GM18861 (cell line): ENCODE data around the gene RXFP4.
A peak's percentile ranks its signal among the peaks of the same experiment; 100 is the strongest.
"Not testable (repeated sequence)": the region's sequence is repeated elsewhere in the genome, so short reads cannot be mapped to it uniquely, and the experiment has no call there.

Source experiments
- ATAC-seq: cut with Tn5 transposase; IDR thresholded peaks from one replicate; pipeline ENCODE4 v1.9.1; 2021; ENCODE audit not compliant: unreplicated experiment

RXFP4 gene, protein sequence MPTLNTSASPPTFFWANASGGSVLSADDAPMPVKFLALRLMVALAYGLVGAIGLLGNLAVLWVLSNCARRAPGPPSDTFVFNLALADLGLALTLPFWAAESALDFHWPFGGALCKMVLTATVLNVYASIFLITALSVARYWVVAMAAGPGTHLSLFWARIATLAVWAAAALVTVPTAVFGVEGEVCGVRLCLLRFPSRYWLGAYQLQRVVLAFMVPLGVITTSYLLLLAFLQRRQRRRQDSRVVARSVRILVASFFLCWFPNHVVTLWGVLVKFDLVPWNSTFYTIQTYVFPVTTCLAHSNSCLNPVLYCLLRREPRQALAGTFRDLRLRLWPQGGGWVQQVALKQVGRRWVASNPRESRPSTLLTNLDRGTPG

DNA sequence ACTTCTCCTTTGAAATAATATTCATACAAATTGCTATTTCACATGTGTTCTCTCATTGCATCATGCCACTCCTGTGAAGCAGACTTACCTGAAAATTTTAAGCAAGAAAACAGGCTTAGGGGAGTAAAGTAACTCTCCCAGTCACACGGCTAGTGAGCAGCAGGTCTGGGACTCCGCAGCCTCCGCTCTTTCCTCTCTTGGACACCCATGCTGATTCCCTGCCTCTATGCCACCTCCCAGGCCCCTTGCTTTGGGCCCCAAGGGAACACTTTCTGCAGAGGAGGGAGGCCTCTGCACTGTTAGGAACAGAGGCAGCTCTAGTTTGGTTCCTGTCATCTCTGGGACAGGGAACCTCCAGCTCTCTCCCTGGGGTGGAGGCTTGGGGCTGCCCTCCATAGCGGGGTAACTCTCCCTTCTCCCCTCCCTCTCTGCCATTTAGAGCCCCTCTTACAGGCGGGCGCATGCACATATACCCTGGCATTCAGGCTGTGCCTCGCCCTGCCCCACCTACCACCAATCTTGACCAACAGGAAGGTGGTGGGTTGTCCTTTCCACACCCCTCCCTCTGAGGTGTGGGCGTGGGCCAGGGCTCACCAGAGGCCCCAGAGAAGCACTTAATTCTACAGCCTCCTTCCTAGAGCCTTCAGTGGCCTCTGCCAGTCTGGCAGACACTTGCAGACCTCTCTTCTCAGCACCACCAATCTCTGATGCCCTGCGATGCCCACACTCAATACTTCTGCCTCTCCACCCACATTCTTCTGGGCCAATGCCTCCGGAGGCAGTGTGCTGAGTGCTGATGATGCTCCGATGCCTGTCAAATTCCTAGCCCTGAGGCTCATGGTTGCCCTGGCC is at the start of gene RXFP4:
RXFP4 (plus strand) TSS at position 646 of the 852 bp plus-strand sequence; CDS start at position 718, 72 bp downstream.
- ATAC-seq = no peak

DNA sequence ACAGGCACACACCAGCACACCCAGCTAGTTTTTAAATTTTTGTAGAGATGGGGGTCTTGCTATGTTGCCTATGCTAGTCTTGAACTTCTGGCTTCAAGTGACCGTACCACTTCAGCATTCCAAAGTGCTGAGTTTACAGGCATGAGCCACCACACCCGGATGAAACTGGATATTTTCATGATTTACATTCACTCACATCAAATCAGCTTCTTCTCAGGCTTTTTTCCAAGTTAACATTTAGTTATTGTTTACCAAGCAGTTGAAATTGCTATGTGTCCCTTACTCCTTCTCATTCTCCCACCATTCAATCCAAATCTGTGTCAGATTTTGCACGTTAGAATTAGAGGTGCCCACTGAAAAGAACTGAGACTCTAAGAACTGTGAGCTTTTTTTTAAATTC is 48.6 kb upstream of the RXFP4 start:
- ATAC-seq = no peak

DNA sequence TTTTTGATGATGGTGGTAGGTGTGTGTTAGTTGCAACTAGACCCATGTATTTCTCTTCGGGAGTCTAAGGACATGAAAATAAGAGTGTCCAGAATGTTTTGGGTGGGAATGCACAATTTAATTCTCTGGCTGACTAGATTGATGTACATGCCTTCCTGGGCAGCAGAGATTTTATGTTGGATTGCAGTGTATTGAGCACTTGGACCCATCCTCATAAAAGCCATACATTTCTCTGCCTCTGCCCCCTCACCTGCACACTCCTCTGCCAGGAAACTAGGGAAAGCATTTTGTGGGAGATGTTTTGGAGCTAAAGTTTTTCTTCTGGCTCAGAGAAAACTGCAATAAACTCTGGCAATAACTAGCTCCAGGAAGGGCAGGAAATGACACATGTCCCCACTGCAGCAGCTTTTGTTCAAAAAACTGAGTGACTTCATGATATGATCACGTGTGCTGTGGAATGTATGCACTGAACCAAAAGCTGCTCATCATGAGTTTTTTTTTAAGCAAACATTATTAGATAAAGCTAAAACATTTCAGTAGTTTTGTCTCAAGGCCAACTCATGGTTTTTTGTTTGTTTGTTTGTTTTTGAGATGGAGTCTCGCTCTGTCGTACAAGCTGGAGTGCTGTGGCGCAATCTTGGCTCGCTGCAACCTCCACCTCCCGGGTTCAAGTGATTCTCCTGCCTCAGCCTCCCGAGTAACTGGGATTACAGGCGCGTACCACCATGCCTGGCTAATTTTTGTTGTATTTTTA is 47.9 kb upstream of the RXFP4 start:
- ATAC-seq = no peak

DNA sequence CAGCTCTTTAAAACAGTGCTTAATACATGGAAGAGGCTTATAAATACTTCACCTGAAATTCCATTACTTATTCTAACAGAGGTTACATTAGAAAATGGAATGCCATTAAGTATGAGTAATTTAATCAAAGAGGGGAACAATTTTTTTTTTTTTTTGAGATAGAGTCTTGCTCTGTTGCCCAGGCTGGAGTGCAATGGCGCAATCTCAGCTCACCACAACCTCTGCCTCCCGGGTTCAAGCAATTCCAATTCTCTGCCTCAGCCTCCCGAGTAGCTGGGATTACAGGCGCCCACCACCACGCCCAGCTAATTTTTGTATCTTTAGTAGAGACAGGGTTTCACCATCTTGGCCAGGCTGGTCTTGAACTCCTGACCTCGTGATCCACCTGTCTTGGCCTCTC is 45.8 kb upstream of the RXFP4 start:
- not testable (repeated sequence) for ATAC-seq

DNA sequence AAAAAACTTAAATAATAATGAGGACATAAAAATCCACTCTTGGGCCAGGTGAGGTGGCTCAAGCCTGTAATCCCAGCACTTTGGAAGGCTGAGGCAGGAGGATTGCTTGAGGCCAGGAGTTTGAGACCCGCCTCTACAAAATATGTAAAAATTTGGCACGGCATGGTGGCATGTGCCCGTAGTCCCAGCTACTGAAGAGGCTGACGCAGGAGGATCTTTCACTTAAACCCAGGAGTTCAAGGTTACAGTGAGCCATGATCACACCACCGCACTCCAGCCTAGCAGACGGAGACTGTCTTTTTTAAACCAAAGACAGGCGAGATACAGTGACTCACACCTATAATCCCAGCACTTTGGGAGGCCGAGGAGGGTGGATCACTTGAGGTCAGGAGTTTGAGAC is 45.0 kb upstream of the RXFP4 start:
- not testable (repeated sequence) for ATAC-seq

DNA sequence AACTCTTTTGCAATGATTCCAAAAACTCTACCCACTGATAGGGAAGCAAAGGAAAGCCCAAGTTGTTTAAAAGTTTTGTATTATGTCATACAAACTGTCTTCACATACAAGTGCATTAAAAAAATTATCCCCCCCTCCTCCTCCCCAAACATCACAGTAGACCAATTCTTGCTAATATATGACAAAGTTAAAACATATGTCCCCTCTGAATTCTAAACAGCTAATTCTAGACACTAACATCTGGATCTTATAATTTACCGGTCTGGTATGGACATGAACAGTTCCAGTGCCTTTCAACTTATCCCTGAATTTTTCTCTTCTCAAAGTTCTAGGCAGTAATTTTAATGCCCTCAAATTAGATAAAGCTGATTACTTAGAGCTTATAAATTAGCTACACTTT is 43.7 kb upstream of the RXFP4 start:
- no peak for ATAC-seq

DNA sequence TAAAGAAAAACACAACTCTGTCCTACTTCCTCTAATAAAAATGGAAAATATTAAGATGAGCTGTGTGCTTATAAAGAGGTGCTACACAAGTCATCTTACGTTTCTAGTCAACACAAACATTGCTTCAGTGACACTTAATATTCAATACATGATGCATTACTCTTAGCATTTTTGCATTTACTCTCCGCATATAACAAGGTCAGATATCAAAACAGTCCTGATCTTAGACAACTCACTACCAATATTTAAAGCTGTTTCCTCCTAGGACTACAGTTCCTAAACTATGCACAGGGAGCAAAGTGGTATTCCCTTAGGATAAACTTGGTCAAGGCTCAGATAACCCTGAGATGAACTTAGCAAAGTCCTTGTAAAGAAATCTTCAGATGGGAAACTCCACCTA is 42.5 kb upstream of the RXFP4 start:
- ATAC-seq = no peak

DNA sequence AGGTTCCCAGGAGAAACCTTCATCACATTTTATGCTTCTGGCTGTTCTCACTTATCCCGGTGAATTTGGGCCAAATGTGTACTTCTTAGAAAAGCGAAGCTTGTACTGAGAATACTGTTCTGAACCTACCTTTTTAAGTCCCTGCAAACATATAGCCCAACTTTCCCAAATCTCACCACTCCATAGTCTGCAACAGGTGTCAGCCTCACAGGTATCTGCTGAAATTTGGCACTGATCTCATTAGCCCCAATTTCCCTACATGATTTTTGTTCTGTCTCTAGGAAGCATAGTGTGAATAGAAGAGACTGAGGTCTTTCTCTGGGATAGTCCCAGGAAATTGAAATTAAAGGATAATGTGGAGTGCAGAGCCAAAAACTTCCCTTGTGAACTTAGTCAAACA is 41.8 kb upstream of the RXFP4 start:
- ATAC-seq = no peak

DNA sequence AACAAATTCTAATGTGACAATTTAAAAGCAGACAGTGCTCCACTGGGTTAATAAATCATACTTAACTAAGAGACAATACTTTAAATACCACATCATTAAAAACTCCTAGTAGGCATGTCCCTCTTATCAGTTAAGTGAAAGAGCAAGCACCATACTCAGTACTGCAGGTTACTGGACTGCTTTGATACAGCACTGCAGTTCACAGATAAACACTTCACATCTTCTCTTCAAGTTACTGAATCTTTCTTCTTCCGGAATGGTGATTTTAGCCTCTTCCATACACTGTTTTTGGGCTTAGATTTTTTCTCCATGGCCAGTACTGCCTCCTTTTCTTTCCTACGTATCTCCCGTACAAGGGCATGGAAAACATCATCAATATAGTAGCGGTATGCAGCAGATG is 41.3 kb upstream of the RXFP4 start:
- ATAC-seq = no peak

DNA sequence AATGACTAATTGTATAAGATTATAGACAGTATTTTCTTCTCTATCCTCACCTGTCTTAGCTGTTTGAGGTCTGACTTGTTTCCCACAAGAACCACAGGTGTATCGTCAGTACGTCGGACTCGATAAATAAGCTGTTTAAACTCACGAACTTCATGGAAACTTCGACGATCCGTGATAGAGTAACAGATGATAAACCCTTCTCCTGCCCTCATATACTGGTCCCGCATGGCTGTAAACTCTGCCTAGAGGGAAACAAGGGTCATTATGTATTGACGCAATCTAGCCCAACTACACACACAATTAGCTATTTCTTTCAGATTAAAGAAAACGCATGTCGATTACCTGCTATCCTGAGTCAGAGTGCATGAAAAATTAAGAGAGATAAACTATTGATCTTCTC is 37.2 kb upstream of the RXFP4 start:
- no peak for ATAC-seq

DNA sequence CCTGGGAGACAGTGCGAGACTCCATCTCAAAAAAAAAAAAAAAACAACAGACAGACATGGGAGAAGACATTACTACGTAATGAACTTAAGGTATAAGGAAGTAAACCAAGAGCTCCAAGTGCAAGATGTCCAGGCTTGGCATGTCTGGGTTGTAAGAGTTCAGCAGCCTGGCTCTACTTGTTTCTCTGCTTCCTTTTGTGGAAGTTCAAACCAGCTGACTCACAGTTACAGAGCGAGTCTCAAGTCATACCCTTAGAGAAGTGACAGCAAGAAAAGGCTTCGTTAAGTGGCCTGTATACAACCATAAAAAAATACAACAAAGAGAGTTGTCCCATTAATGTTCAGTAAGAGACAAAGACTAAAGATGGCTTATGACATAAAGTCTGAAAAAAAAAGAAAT is 31.5 kb upstream of the RXFP4 start:
- ATAC-seq = no peak

DNA sequence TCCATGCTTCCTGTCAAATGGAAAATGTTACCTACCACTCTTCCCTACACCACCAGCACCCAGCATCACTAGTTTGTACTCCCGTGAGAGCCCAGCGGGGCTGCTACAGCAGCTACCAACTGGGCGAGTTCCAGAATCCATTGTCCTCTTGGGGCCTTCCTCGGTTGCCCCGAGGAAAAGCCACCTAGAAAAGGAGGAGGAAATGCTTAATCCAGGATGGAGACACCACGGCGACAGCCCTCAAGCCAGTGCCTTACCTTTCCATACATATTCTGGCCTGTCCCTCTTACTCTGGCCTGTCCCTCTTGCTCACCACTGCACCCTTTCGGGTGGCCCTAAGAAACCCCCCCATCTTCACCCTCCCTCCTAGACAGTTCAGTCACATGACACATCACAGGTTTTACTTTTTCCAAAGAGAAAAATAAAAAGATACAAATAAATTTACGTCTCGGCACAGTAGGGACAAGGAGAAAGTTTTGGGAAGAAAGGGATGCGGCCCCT is 30.8 kb upstream of the RXFP4 start:
- ATAC-seq = no peak

DNA sequence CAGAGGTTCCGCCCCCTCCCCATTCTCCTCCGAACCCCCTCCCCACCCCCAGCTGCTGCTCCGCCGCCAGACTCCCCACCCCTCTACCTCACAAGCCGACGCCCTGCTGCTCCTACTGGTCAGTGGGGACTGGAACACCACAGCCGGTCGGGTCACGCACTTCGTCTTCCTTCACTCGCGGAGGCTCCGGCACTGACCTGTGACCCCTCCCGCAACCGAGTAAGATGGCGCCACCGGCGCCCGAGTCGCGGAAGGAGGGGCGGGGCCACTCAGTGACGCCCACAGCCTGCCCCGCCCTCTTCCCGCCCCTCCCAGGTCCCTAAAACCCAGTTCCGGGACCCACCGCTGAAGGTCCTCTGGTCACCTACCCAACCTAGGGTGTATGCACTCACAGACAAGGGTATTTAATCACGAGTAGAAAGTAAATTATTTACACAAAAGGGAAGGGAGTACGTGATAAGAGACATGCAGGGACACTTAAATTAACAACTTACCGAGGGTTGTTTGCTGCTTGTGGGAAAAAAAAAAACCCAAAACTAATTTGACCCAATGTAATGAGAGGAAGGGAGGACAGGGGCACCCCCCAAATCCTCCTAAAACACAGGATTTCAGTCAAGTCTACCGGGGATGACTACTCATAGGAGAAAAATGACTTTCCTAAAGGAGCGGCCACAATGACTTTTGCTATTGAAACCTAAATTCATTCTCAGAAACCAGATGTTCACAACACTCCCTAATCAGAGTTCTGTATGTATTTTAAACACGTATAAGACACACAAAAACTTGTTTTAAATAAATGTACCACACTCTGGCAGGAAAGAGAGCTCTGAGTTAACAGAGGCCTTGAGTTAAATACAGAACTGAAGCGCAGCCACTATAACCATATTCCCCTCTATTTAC is 30.0 kb upstream of the RXFP4 start, which contains the start of gene RIT1:
RIT1 (minus strand) TSS at position 194 of the 900 bp plus-strand sequence. CDS start 588 bp downstream, outside the sequence.
- ATAC-seq = peak; percentile 83

DNA sequence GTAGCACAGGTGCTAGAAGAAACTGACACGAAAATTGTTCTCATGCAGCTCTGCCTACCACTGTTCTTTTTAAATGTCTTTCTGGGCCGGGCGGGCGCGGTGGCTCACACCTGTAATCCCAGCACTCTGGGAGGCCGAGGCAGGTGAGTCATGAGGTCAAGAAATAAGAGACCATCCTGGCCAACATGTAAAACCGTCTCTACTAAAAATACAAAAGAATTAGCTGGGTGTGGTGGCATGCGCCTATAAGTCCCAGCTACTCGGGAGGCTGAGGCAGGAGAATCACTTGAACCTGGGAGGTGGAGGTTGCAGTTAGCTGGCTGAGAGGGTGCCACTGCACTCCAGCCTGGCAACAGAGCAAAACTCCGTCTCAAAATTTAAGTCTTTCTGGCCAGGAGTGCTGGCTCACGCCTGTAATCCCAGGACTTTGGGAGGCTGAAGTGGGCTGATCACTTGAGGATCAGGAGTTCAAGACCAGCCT is 29.3 kb upstream of the RXFP4 start:
- no peak for ATAC-seq

DNA sequence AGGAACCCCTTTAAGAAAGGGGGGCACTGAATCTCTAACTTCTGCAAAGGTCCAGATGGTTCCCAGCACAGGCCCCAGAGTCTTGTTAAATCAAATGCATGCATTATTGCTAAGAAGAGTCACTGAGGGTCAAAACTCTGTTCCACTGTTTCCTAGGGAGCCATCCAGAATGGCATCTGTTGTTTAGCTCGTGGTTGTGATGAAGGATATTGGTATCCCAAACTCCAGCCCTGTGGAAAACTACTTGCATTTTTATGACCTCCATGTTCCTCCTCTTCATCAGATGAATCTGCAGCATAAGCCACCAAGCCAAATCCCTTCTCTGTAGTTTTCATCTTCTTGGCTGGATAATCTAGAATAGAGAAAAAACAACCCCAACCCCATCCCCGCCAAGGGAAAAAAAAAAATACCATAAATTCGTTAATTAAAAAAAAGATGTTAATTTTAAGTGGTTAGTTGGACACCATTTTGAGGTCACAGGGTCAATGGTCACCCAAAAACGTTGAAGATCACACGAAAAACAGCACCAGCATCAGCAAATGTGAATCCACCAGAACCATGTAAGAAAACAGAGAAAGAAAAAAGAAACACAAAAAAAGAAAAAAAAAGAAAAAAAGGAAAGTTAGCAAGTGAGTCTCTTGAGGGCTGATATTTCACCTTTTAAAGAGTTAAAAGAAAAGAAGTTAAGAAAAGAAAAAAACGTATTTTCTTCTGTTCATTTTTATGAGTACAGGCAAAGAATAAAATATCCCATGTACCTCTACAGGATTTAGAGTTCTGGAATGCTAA is 27.3 kb upstream of the RXFP4 start:
- no peak for ATAC-seq

DNA sequence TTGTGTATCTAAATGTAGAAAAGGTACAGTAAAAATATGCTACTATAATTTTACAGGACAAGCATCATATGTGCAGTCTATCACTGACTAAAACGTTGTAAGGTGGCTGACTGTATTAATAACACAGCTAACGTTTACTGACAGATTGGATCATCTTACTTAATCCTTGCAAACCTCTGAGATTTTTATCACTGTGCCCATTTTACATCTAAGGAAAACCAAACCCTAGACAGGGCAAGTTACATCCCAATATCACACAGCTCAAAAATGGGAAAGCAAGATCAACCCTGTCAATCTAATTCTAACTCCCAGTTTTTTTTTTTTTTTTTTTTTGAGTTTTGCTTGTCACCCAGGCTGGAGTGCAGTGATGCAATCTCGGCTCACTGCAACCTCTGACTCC is 22.8 kb upstream of the RXFP4 start:
- no peak for ATAC-seq

DNA sequence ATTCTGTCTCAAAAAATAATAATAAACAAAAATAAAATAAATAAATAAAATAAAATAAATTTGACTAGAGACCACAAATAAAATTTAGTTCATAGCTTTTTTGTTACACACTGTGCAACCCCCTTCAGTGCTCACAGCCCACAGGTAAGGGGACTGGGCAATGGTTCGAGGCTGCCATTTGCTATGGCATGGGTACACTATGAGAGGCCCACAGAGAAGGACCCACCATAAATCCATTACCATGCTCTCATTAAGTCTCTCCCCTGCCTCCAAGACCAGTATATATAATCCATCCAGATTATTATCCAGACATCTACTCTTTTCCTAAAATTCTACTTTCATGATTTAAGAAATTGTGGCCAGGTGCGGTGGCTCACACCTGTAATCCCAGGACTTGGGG is 21.6 kb upstream of the RXFP4 start:
- ATAC-seq = no peak

DNA sequence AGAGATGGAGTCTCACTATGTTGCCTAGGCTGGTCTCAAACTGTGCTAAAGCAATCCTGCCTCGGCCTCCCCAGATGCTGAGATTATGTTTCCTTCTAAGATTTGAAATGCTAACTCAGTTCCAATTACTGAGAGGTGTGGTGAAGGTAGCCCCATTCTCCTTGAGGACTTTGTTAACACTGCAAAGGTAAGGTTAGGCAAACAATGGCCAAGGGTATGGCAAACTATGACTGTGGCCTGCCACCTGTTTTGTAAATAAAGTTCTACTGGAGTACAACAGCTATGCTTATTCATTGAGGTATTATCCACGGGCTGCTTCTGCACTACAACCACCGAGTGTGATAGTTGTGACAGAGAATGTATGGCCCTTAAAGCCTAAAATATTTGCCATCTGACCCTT is 20.7 kb upstream of the RXFP4 start:
- no peak for ATAC-seq

DNA sequence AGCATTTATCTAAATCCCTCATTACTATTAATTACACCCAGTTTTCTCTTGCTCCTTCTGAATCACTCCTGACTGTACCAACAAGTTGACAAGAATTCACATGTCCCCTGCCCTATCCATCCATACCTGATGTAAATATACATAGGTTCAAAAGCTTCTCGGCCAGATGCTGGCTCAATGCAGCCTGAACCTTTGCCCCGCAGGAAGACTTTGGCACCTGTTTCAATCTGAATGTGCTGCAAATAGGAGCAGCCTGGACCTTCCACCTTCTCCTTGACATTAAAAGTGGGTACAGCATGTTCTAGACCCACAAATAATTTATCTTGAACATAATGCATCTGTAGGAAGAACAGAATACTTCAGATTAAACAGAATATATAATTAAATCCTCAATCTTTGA is 15.9 kb upstream of the RXFP4 start:
- no peak for ATAC-seq
